BJ (cell line): ENCODE measurements around the gene SUB1. TPM values are rescaled to one million over a fixed set of nuclear protein-coding genes. Genes with fewer than 3 reads are reported as not detected.

Experiments
- CTCF ChIA-PET: fragments of 350-600 bp; formaldehyde crosslinking; extraction: SDS; loops from one replicate; lab custom pipeline; 2021; ENCODE audit warnings: antibody characterized with exemption, inconsistent platforms; lab: Yijun Ruan, JAX
- POLR2A ChIA-PET: fragments of 300-600 bp; sonication (Branson Sonifier 250); formaldehyde crosslinking; extraction: SDS; loops from one replicate; lab custom pipeline; 2021; ENCODE audit warnings: antibody characterized with exemption; lab: Charles Lee
- DNase-seq: peaks from one replicate; pipeline ENCODE4 v3.0.0-alpha.2; 2011; ENCODE audit warnings: low read depth
- H3K27me3 ChIP-seq: 2 replicates; pipeline ENCODE4 v1.6.0; 2011; ENCODE audit warnings: low read length; ENCODE audit not compliant: control insufficient read depth, insufficient read depth
- H3K36me3 ChIP-seq: 2 replicates; pipeline ENCODE4 v1.5.1; 2011; ENCODE audit warnings: low read length; ENCODE audit not compliant: control insufficient read depth, insufficient read depth
- H3K4me3 ChIP-seq: 2 replicates; pipeline ENCODE4 v1.5.1; 2011; ENCODE audit warnings: low read depth, mild to moderate bottlenecking, control low read depth, low read length
- polyA plus RNA-seq: library from polyadenylated mRNA; depleted of rRNA; stranded (reverse); fragments of >200 nt; gene quantifications from 2 replicates; pipeline ENCODE4 v1.2.3, GENCODE V29; 2011
- TF ChIP-seq, protein P1 (sequence below): IDR thresholded peaks from 2 replicates; pipeline ENCODE4 v1.5.1; 2011; ENCODE audit warnings: low read depth, mild to moderate bottlenecking, control low read depth, inconsistent platforms, low read length, moderate library complexity; ENCODE audit not compliant: insufficient read depth

SUB1 gene
- polyA plus RNA-seq, 1 experiment, result 46.8 TPM

DNA sequence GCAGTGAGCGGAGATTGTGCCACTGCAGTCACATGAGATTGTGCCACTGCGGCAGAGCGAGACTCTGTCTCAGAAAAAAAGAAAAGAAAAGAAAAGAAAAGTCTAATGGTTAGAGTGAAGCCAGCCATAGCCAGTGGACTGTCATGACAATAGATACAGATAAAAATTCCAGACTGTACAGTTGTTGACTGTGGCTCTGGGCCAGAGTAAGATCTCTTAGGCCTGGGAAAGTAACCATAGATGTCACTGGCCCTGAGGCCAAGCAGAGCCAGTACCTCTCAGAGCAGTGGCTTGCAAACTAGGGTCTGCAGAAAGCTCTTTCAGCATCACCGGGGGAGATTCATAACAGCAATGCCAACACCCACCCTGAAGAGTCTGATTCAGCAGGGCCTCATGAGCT is 44.1 kb upstream of the SUB1 start:
- ChIA-PET POLR2A (no interaction called here), CTCF (interaction anchor here (1.3 kb wide), 1 partner anchor 41 kb away, joined by 3 read pairs; no protein-coding TSS in a partner anchor)
- no peak for DNase-seq
- H3K36me3 ChIP-seq, result no peaks in the 10 kb centered on the region
- H3K27me3 ChIP-seq, result no peaks in the 10 kb centered on the region
- H3K4me3 ChIP-seq, result no peak overlapping the region
- TF ChIP-seq, protein P1, sequence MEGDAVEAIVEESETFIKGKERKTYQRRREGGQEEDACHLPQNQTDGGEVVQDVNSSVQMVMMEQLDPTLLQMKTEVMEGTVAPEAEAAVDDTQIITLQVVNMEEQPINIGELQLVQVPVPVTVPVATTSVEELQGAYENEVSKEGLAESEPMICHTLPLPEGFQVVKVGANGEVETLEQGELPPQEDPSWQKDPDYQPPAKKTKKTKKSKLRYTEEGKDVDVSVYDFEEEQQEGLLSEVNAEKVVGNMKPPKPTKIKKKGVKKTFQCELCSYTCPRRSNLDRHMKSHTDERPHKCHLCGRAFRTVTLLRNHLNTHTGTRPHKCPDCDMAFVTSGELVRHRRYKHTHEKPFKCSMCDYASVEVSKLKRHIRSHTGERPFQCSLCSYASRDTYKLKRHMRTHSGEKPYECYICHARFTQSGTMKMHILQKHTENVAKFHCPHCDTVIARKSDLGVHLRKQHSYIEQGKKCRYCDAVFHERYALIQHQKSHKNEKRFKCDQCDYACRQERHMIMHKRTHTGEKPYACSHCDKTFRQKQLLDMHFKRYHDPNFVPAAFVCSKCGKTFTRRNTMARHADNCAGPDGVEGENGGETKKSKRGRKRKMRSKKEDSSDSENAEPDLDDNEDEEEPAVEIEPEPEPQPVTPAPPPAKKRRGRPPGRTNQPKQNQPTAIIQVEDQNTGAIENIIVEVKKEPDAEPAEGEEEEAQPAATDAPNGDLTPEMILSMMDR, result no peak

DNA sequence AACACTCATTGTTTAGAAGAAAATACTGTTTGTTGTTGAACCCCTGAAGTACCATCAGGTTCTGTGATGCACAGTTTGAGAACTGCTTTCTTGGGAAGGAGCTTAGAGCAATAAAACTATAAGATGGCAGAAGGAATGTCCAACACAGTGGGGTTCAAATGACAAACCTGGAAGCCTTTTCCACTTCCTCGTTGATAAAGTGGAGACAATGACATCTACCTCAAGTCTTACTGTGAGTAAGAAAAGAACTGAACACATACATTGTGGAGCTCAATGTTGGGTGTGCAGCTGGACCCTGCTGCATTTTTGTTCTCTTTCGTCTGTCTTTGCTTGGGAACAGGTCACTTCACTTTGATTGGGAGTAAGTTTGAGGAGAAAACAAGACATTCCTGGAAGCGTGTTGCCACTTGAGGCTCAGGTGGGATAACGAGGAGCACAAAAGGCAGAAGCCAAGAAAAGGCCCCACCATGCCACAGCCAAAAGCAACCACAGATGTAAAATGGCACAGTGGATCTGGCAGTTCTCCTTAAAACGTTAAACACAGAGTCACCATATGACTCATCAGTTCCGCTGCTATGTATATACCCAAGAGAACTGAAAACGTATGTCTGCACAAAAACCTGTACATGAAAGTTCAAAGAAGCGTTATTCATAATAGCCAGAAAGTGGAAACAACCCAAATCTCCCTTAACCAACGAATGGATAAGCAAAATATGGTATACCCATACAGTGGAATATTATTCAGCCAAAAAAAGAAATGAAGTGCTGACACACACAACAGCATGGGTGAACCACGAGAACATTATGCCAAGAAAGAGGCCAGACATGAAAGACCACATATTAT is 42.9 kb upstream of the SUB1 start:
- TF ChIP-seq, protein P1, result no peak
- Histone ChIP-seq H3K4me3 (no peak overlapping the region), H3K36me3 (no peaks in the 10 kb centered on the region), H3K27me3 (no peaks in the 10 kb centered on the region)
- CTCF ChIA-PET, result no interaction called here
- no peak for DNase-seq
- POLR2A ChIA-PET, result no interaction called here

DNA sequence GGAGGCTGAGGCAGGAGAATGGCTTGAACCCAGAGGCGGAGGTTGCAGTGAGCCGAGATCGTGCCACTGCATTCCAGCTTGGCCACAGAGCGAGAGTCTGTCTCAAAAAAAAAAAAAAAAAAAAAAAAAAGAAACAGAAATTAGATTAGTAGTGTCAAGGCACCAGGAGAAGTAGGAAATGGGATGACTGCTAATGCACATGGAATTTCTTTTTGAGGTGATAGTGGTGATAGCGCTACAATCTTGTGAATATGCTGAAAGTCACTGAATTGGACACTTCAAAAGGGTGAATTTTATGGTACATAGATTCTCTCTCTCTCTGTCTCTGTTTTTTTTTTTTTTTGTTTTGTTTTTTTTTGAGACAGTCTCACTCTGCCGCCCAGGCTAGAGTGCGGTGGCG is 42.1 kb upstream of the SUB1 start:
- Histone ChIP-seq H3K36me3 (no peaks in the 10 kb centered on the region), H3K27me3 (no peaks in the 10 kb centered on the region), H3K4me3 (no peak overlapping the region)
- TF ChIP-seq, protein P1, result no peak
- POLR2A ChIA-PET, result no interaction called here
- CTCF ChIA-PET, result no interaction called here
- no peak for DNase-seq

DNA sequence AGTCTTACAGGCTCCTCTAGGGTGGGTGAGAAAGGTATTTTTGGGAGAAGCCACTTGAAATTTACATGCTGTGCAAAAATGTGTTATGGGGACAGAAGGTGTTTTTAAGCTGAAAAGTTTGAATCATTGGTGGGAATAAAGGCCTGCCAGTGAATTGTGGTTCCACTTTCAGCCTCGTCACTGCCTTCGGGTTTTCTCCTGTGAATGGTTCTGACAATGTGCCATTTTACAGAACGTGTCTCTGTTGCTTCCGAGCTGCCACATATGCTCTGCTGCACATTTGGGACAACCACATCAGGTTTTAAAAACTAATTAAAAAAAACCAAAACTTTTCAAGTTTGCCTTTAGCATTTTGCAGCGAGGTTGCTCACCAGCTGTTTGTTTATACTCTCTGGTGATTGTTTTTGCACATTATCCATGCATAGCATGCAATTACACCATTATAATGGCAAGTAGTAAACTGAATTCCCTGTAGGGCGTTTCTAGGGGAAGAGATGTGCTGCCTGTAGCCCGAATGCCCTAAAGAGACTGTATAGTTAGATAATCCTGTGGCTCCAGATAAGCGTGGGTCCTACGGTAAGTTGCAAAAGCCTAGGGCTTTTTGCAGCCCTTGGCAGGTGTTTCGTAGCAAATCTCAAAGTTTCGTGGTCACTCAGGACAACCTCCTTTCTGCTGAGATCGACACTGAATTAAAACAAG is 40.1 kb upstream of the SUB1 start:
- Histone ChIP-seq H3K36me3 (no peaks in the 10 kb centered on the region), H3K27me3 (no peaks in the 10 kb centered on the region), H3K4me3 (no peak overlapping the region)
- no peak for DNase-seq
- TF ChIP-seq, protein P1, result no peak
- CTCF ChIA-PET, result no interaction called here
- POLR2A ChIA-PET, result no interaction called here

DNA sequence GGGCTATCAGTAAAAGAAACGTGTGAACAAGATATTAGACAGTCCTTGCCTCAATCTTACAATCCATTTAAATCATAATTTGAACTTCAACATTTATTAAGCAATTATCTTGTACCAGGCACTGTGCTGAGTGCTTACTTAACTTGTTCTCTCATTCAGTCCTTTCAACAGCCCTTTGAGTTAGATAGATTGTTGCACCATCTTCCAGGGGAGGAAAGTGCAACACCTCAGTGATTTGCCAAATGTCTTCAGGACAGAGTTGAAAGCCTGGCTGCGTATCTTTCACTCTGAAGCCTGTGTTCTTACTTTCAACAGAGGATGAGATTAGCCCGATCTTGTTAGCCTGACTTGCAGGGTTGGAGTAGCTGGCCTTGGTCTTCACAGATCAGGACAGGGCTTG is 34.2 kb upstream of the SUB1 start:
- POLR2A ChIA-PET, result no interaction called here

More for the DNA sequence above, 34.2 kb upstream of the SUB1 start:
- H3K27me3 ChIP-seq, result no peaks in the 10 kb centered on the region
- CTCF ChIA-PET, result interaction anchor here (0.7 to 1.0 kb wide), 2 partner anchors 9 to 62 kb away, joined by 3 to 4 read pairs; no protein-coding TSS in a partner anchor
- TF ChIP-seq, protein P1, result no peak
- no peaks in the 10 kb centered on the region for H3K36me3 ChIP-seq
- no peak for DNase-seq
- no peak overlapping the region for H3K4me3 ChIP-seq
